Left kidney (tissue), 2 donors: ENCODE data around the gene DOCK9. TPM values are rescaled to one million over a fixed set of nuclear protein-coding genes. Genes with fewer than 3 reads are reported as not detected.
"Not testable (repeated sequence)": the region's sequence is repeated elsewhere in the genome, so short reads cannot be mapped to it uniquely, and the experiment has no call there.

Source experiments
- DNase-seq: peaks from one replicate; pipeline ENCODE4 v3.0.0-alpha.2; 2013
- polyA plus RNA-seq: library from polyadenylated mRNA; unstranded; fragments of 120-200 nt; gene quantifications from one replicate; pipeline ENCODE4 v1.2.1, GENCODE V29; 2013; ENCODE audit not compliant: insufficient read length

The DOCK9 gene
- polyA plus RNA-seq, 1 donor: 66.5 TPM

GRCh38 chr13:98822225-98822606 is 155.6 kb downstream of the DOCK9 start:
- no peak for DNase-seq

- no peak for DNase-seq
Measured at GRCh38 chr13:98821372-98822224, 156.3 kb downstream of the DOCK9 start.

- no peak for DNase-seq
Measured at GRCh38 chr13:98820744-98821371, 157.0 kb downstream of the DOCK9 start.

GRCh38 chr13:98820300-98820699 is 157.6 kb downstream of the DOCK9 start:
- no peak for DNase-seq

- DNase-seq: no peak
Measured at GRCh38 chr13:98819382-98820010, 158.4 kb downstream of the DOCK9 start.

- DNase-seq: no peak
Measured at GRCh38 chr13:98816406-98816805, 161.5 kb downstream of the DOCK9 start.

- DNase-seq: no peak
Measured at GRCh38 chr13:98813993-98814392, 163.9 kb downstream of the DOCK9 start.

- not testable (repeated sequence) for DNase-seq
Measured at GRCh38 chr13:98812186-98812790, 165.6 kb downstream of the DOCK9 start.

GRCh38 chr13:98810746-98811145 is 167.1 kb downstream of the DOCK9 start:
- no peak for DNase-seq

GRCh38 chr13:98809345-98809777 is 168.5 kb downstream of the DOCK9 start:
- no peak for DNase-seq

- no peak for DNase-seq
Measured at GRCh38 chr13:98807774-98808173, 170.1 kb downstream of the DOCK9 start.

GRCh38 chr13:98804336-98804855 is 173.5 kb downstream of the DOCK9 start:
- DNase-seq: no peak

- no peak for DNase-seq
Measured at GRCh38 chr13:98803921-98804320, 173.9 kb downstream of the DOCK9 start.

- DNase-seq: no peak
Measured at GRCh38 chr13:98803111-98803561, 174.7 kb downstream of the DOCK9 start.

- no peak for DNase-seq
Measured at GRCh38 chr13:98802559-98802958, 175.3 kb downstream of the DOCK9 start.

GRCh38 chr13:98801626-98802418 is 176.0 kb downstream of the DOCK9 start:
- no peak for DNase-seq

- DNase-seq: no peak
Measured at GRCh38 chr13:98800078-98800477, 177.8 kb downstream of the DOCK9 start.

GRCh38 chr13:98798849-98799645 is 178.8 kb downstream of the DOCK9 start:
- DNase-seq: no peak

- no peak for DNase-seq
Measured at GRCh38 chr13:98797456-98797855, 180.4 kb downstream of the DOCK9 start.

- DNase-seq: no peak
Measured at GRCh38 chr13:98796798-98797197, 181.1 kb downstream of the DOCK9 start.

GRCh38 chr13:98796191-98796590 is 181.7 kb downstream of the DOCK9 start:
- no peak for DNase-seq
